ENCODE measurements around the gene SLC38A2. TPM values are rescaled to one million over a fixed set of nuclear protein-coding genes. Genes with fewer than 3 reads are reported as not detected.

The SLC38A2 gene
- total and polyA plus RNA-seq, 9 donors, result 124 to 390 (median 197) TPM

GRCh38 chr12:46356655-46357437 lies 15.7 kb downstream of the SLC38A2 start:
- Histone ChIP-seq H3K27me3 (no peaks in the 10 kb centered on the region), H3K27ac (no peak overlapping the region)
- intact Hi-C loops (cut with DNase I), result no loop called here

GRCh38 chr12:46354802-46355199 lies 17.8 kb downstream of the SLC38A2 start:
- DNase-seq, result no peak
- Histone ChIP-seq H3K4me3 (no peak overlapping the region), H3K36me3 (no peaks in the 10 kb centered on the region), H3K27ac (no peak overlapping the region), H3K27me3 (no peaks in the 10 kb centered on the region), H3K9me3 (no peaks in the 10 kb centered on the region), H3K4me1 (ENCODE audit: insufficient read depth) (peaks cover 1% of the 10 kb centered on the region)
- intact Hi-C loops (cut with DNase I), result loop anchor here in 1 of 4 donors (5.0 kb wide), 1 partner anchor 302 kb away; no protein-coding TSS in a partner anchor
- TF ChIP-seq CTCF (IDR thresholded peaks at IDR 0.05), result no peak
- TF ChIP-seq EP300 (IDR thresholded peaks at IDR 0.05), result no peak
- TF ChIP-seq POLR2A (IDR thresholded peaks at IDR 0.05), result no peak
- 30 to 40% (median 36%) methylated on average over 1 of the region's 1 CpG for WGBS, 3 donors

More at GRCh38 chr12:46356655-46357437, 15.7 kb downstream of the SLC38A2 start:
- WGBS, 3 donors, result 35 to 41% (median 39%) methylated on average over 5 of the region's 5 CpGs
- no peak for DNase-seq
- Histone ChIP-seq H3K9me3 (no peaks in the 10 kb centered on the region), H3K4me1 (ENCODE audit: insufficient read depth) (peaks cover 1% of the 10 kb centered on the region), H3K36me3 (no peaks in the 10 kb centered on the region), H3K4me3 (no peak overlapping the region)
- TF ChIP-seq EP300 (IDR thresholded peaks at IDR 0.05), result no peak
- no peak for TF ChIP-seq POLR2A (IDR thresholded peaks at IDR 0.05)
- no peak for TF ChIP-seq CTCF (IDR thresholded peaks at IDR 0.05)

- no peaks in the 10 kb centered on the region for H3K9me3 ChIP-seq
- no peak overlapping the region for H3K27ac ChIP-seq
- no peaks in the 10 kb centered on the region for H3K36me3 ChIP-seq
- no peak for DNase-seq
- no peaks in the 10 kb centered on the region for H3K27me3 ChIP-seq
- H3K4me3 ChIP-seq, result no peak overlapping the region
- H3K4me1 ChIP-seq (ENCODE audit: insufficient read depth), result peaks cover 1% of the 10 kb centered on the region
- TF ChIP-seq EP300 (IDR thresholded peaks at IDR 0.05) (no peak), POLR2A (IDR thresholded peaks at IDR 0.05) (no peak), CTCF (IDR thresholded peaks at IDR 0.05) (no peak)
- WGBS, 3 donors, result 71 to 79% (median 74%) methylated on average over 5 of the region's 5 CpGs
- intact Hi-C loops (cut with DNase I), result loop anchor here in 1 of 4 donors (5.0 kb wide), 1 partner anchor 303 kb away; no protein-coding TSS in a partner anchor
These were observed 18.3 kb downstream of the SLC38A2 start for GRCh38 chr12:46354111-46354801.

GRCh38 chr12:46351886-46352650 lies 20.5 kb downstream of the SLC38A2 start:
- WGBS, 3 donors, result 9 to 15% (median 13%) methylated on average over 2 of the region's 2 CpGs
- H3K9me3 ChIP-seq, result no peaks in the 10 kb centered on the region
- no peaks in the 10 kb centered on the region for H3K36me3 ChIP-seq
- H3K27ac ChIP-seq, result no peak overlapping the region
- DNase-seq, result no peak
- no peak overlapping the region for H3K4me3 ChIP-seq
- TF ChIP-seq POLR2A (IDR thresholded peaks at IDR 0.05) (no peak), EP300 (IDR thresholded peaks at IDR 0.05) (no peak), CTCF (IDR thresholded peaks at IDR 0.05) (no peak)
- H3K27me3 ChIP-seq, result no peaks in the 10 kb centered on the region
- peaks cover 1% of the 10 kb centered on the region for H3K4me1 ChIP-seq (ENCODE audit: insufficient read depth)
- intact Hi-C loops (cut with DNase I), result loop anchor here in 1 of 4 donors (5.0 kb wide), 1 partner anchor 305 kb away; no protein-coding TSS in a partner anchor
